ENCODE data around the gene TRAPPC12.
"Not testable (repeated sequence)": the region's sequence is repeated elsewhere in the genome, so short reads cannot be mapped to it uniquely, and the experiment has no call there.

DNA sequence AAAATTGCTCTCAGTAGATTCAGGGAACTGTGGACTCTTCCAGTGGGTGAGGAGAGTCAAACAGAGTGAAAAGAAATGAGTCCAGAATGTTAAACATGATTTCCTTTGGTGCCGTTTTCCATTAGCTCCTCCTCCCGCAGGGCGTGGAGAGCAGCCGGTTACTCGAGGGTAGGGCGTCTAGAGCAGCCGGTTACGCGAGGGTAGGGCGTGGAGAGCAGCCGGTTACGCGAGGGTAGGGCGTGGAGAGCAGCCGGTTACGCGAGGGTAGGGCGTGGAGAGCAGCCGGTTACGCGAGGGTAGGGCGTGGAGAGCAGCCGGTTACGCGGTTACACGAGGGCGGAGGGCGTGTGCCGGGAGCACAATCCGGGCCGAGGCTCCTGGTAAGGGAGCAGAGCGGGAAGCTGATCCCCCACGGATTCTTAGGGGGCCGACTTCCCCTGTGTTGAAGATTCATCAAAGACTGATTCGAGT lies 69.0 kb downstream of the TRAPPC12 start:
- TF ChIP-seq, protein P1, sequence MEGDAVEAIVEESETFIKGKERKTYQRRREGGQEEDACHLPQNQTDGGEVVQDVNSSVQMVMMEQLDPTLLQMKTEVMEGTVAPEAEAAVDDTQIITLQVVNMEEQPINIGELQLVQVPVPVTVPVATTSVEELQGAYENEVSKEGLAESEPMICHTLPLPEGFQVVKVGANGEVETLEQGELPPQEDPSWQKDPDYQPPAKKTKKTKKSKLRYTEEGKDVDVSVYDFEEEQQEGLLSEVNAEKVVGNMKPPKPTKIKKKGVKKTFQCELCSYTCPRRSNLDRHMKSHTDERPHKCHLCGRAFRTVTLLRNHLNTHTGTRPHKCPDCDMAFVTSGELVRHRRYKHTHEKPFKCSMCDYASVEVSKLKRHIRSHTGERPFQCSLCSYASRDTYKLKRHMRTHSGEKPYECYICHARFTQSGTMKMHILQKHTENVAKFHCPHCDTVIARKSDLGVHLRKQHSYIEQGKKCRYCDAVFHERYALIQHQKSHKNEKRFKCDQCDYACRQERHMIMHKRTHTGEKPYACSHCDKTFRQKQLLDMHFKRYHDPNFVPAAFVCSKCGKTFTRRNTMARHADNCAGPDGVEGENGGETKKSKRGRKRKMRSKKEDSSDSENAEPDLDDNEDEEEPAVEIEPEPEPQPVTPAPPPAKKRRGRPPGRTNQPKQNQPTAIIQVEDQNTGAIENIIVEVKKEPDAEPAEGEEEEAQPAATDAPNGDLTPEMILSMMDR (conservative IDR thresholded peaks at IDR 0.05 in 1 of 2, IDR thresholded peaks at IDR 0.05 in 1 of 2; ENCODE audit: extremely low read depth in 1 of 2, insufficient read depth in 1 of 2, low read depth in 1 of 2, low read length in 2 of 2): not testable (repeated sequence)
- not testable (repeated sequence) for TF ChIP-seq EZH2 (IDR thresholded peaks at IDR 0.05; ENCODE audit: borderline replicate concordance, low read length)
